Esophagus squamous epithelium (tissue), 5 donors: Measurements from ENCODE around the gene INO80D. TPM values are rescaled to one million over a fixed set of nuclear protein-coding genes. Genes with fewer than 3 reads are reported as not detected.
A peak's percentile ranks its signal among the peaks of the same experiment; 100 is the strongest.

Source experiments
- DNase-seq: peaks from one replicate; lab custom pipeline; 2025; lab: John Stamatoyannopoulos, UW
- H3K27ac ChIP-seq, 4 donors: fragments of 200-600 bp; sonication (generic); one replicate each; pipeline ENCODE4 v1.5.1; 2016 to 2019; ENCODE audit warnings: mild to moderate bottlenecking in 1 of 4
- H3K27me3 ChIP-seq, 4 donors: fragments of 200-600 bp; sonication (generic); 1 replicate in 3 of 4; 2 replicates in 1 of 4; pipeline versions ENCODE4 v1.5.1 to v1.6.0; 2017 to 2021; ENCODE audit warnings: antibody characterized with exemption in 1 of 4
- H3K36me3 ChIP-seq, 3 donors: fragments of 200-600 bp; sonication (generic); one replicate each; pipeline ENCODE4 v1.5.1; 2016 to 2019
- H3K4me1 ChIP-seq, 3 donors: fragments of 200-600 bp; sonication (generic); one replicate each; pipeline ENCODE4 v1.5.1; 2017 to 2019
- H3K4me3 ChIP-seq, 4 donors: fragments of 200-600 bp; sonication (generic); 1 replicate in 3 of 4; 2 replicates in 1 of 4; pipeline ENCODE4 v1.5.1; 2016 to 2019; ENCODE audit warnings: mild to moderate bottlenecking in 2 of 4, moderate library complexity in 1 of 4
- H3K9me3 ChIP-seq, 3 donors: fragments of 200-600 bp; sonication (generic); one replicate each; pipeline ENCODE4 v1.5.1; 2016 to 2019
- POLR2A ChIP-seq, 4 donors: fragments of 450-650 bp; IDR thresholded peaks; one replicate each; pipeline ENCODE4 v1.6.1; 2017; ENCODE audit warnings: antibody characterized with exemption in 4 of 4, mild to moderate bottlenecking in 4 of 4, moderate library complexity in 3 of 4
- WGBS, 2 donors: methylation state at CpG; one replicate each; pipeline ENCODE4 v1.1.5; 2018; 5-methylcytosine and 5-hydroxymethylcytosine counted together
- intact Hi-C: fragments of 100-400 bp; cut with DNase I; formaldehyde crosslinking; loops from one replicate; pipeline ENCODE4 v1.15.0; 2022
- total RNA-seq, 4 donors: library from RNA; depleted of rRNA; stranded (reverse); fragments of >200 nt; gene quantifications; one replicate each; pipeline ENCODE4 v1.1.0, GENCODE V29; 2016
- TF ChIP-seq, protein P1 (sequence below), 6 experiments: fragments of 450-650 bp in 4 of 6; fragments of 200-600 bp in 2 of 6; sonication (generic) in 2 of 6; IDR thresholded peaks; one replicate each; pipeline ENCODE4 v1.5.1; 2016 to 2019; ENCODE audit warnings: antibody characterized with exemption in 6 of 6, mild to moderate bottlenecking in 4 of 6, moderate library complexity in 4 of 6
- donor health status: DM: yes; HTN: yes; CAD: no.

Gene INO80D
- total RNA-seq, 4 donors from 2014 or later = 9.6 to 20.2 (median 17.1) TPM

DNA sequence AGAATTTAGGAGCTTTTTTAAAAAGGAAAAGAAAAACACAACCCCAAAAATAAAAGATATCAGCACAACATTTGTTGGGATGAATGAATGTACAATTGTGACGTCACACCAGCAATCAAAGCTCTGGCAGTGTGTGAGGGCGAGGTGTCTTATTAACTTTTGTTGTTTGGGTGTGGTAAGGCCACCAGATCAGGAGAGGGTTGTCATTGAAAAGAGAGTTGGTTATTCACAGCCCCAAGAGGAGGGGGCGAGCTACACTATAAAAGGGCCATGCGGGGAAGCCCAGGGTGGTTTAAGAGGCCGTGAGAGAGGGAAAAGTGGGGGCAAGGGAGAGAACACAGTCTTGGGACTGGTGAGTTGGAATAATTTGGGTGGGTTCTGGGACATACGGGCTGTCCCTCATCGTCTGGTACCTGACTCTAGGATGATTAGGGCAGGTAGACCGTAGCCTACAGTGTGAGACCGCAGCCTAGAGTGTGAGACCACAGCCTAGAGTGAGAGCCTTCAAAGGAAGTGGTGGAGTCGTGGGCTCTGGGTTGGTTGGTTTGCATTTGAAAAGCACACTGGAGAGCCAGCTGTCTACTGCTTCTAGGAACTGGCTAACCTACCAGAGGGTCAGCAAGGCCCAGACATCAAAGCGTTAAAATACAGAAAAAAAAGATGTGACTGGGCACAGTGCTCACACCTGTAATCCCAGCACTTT lies 128.4 kb downstream of the INO80D start:
- Histone ChIP-seq H3K36me3 (no peaks in the 10 kb centered on the region), H3K27ac (no peak overlapping the region), H3K4me3 (no peak overlapping the region), H3K27me3 (no peaks in the 10 kb centered on the region), H3K9me3 (no peaks in the 10 kb centered on the region), H3K4me1 (no peaks in the 10 kb centered on the region)
- intact Hi-C loops = no loop called here
- WGBS, 2 donors = 79 to 83% methylated on average over 11 of the region's 11 CpGs
- no peak for TF ChIP-seq POLR2A (IDR thresholded peaks at IDR 0.05)
- TF ChIP-seq, protein P1, sequence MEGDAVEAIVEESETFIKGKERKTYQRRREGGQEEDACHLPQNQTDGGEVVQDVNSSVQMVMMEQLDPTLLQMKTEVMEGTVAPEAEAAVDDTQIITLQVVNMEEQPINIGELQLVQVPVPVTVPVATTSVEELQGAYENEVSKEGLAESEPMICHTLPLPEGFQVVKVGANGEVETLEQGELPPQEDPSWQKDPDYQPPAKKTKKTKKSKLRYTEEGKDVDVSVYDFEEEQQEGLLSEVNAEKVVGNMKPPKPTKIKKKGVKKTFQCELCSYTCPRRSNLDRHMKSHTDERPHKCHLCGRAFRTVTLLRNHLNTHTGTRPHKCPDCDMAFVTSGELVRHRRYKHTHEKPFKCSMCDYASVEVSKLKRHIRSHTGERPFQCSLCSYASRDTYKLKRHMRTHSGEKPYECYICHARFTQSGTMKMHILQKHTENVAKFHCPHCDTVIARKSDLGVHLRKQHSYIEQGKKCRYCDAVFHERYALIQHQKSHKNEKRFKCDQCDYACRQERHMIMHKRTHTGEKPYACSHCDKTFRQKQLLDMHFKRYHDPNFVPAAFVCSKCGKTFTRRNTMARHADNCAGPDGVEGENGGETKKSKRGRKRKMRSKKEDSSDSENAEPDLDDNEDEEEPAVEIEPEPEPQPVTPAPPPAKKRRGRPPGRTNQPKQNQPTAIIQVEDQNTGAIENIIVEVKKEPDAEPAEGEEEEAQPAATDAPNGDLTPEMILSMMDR (IDR thresholded peaks at IDR 0.05) = no peak
- DNase-seq = no peak

DNA sequence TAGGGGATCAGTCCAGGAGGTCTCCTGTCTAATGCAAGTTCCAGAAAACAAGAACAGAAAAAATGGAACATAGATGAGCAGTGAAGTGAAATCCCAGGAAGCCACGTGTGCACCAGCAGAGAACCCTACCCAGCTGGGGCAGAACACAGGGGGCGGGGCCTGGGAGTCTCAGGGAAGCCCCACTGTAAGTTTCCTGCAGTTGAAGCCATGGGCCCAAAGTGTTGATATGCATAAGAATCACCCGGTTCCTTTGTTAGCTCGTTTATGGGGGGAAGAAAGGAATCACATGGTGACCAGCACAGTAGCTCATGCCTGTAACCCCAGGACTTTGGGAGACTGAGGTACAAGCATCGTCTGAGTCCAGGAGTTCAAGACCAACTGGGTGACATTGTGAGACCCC lies 131.3 kb downstream of the INO80D start:
- intact Hi-C loops = no loop called here
- 64 to 84% methylated on average over 5 of the region's 5 CpGs for WGBS, 2 donors
- TF ChIP-seq, protein P1 (IDR thresholded peaks at IDR 0.05) = no peak
- no peak for TF ChIP-seq POLR2A (IDR thresholded peaks at IDR 0.05)
- Histone ChIP-seq H3K27me3 (no peaks in the 10 kb centered on the region), H3K4me1 (no peaks in the 10 kb centered on the region), H3K9me3 (no peaks in the 10 kb centered on the region), H3K36me3 (no peaks in the 10 kb centered on the region), H3K4me3 (no peak overlapping the region), H3K27ac (no peak overlapping the region)
- no peak for DNase-seq

DNA sequence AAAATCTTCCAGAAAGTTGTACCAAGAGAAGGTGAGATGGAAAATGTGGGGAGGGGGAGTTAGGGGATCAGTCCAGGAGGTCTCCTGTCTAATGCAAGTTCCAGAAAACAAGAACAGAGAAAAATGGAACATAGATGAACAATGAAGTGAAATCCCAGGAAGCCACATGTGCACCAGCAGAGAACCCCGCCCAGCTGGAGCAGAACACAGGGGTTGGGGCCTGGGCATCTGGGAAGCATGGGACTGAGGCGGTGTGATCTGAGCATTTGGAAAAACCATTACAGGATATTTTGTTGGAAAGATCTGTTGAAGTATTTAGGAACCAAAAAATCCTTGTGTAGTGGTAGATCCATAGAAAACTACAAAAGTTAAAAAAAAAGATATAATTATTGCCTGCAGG lies 133.7 kb downstream of the INO80D start:
- intact Hi-C loops = no loop called here
- 79 to 94% methylated on average over 2 of the region's 2 CpGs for WGBS, 2 donors
- no peak for DNase-seq
- no peak overlapping the region for H3K4me3 ChIP-seq
- no peaks in the 10 kb centered on the region for H3K36me3 ChIP-seq
- no peaks in the 10 kb centered on the region for H3K9me3 ChIP-seq
- H3K27me3 ChIP-seq = no peaks in the 10 kb centered on the region
- peaks cover 0 to 3% (median 0%) of the 10 kb centered on the region in 3 donors for H3K4me1 ChIP-seq
- H3K27ac ChIP-seq = no peak overlapping the region
- TF ChIP-seq, protein P1 (IDR thresholded peaks at IDR 0.05) = no peak
- TF ChIP-seq POLR2A (IDR thresholded peaks at IDR 0.05) = no peak

DNA sequence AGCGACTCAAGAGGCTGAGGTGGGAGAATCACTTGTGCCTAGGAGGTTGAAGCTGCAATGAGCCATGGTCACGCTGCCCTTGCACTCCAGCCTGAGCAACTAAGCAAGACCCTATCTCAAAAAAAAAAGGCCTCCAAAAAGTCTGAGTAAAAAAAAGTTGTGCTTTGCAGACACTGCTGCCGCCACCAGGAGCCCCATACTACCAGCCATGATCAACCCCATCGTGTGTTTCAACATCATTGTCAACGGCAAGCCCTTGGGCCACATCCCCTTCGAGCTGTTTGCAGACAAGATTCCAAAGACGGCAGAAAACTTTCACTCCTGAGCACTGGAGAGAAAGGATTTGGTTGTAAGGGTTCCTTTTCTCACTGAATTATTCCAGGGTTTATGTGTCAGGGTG lies 137.1 kb downstream of the INO80D start:
- intact Hi-C loops = no loop called here
- WGBS, 2 donors = 61 to 65% methylated on average over 4 to 7 of the region's 7 CpGs
- Histone ChIP-seq H3K4me3 (no peak overlapping the region), H3K36me3 (no peaks in the 10 kb centered on the region), H3K27ac (no peak overlapping the region), H3K27me3 (no peaks in the 10 kb centered on the region), H3K9me3 (no peaks in the 10 kb centered on the region), H3K4me1 (peaks cover 0 to 3% (median 0%) of the 10 kb centered on the region in 3 donors)
- TF ChIP-seq POLR2A (IDR thresholded peaks at IDR 0.05) = no peak
- TF ChIP-seq, protein P1 (IDR thresholded peaks at IDR 0.05) = no peak
- DNase-seq = no peak

DNA sequence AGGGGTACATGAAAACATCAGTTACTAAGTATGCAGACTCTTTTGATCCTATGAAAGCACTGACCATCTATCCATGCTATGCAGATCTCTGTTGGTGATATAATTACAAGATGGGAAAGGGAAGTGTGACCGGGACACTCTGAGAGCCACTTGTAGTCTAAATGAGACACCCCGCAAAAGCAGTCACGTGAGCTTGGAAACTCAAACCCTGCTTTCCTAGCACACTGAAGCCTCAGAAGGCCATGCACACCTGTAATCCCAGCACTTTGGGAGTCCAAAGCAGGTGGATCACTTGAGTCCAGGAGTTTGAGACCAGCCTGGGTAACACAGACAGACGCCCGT lies 137.5 kb downstream of the INO80D start:
- WGBS, 2 donors = 88 to 96% methylated on average over 5 of the region's 5 CpGs
- H3K9me3 ChIP-seq = no peaks in the 10 kb centered on the region
- intact Hi-C loops = no loop called here
- no peak for TF ChIP-seq POLR2A (IDR thresholded peaks at IDR 0.05)
- TF ChIP-seq, protein P1 (IDR thresholded peaks at IDR 0.05) = no peak
- H3K27ac ChIP-seq = no peak overlapping the region
- H3K36me3 ChIP-seq = no peaks in the 10 kb centered on the region
- peak overlapping the region in 1 of 4 donors; percentile 4 for H3K4me3 ChIP-seq
- H3K4me1 ChIP-seq = peaks cover 0 to 3% (median 0%) of the 10 kb centered on the region in 3 donors
- H3K27me3 ChIP-seq = no peaks in the 10 kb centered on the region
- no peak for DNase-seq
